Neural progenitor cell (in vitro differentiated cells): ENCODE data around the gene KLHL26.

Source experiments
- CTCF ChIP-seq: fragments of 200-600 bp; sonication (generic); IDR thresholded peaks from 2 replicates; pipeline ENCODE4 v1.5.1; 2017; ENCODE audit warnings: antibody characterized with exemption, mild to moderate bottlenecking
- EZH2 ChIP-seq: fragments of 200-600 bp; sonication (generic); IDR thresholded peaks from 2 replicates; pipeline ENCODE4 v1.6.1; 2017; ENCODE audit warnings: antibody characterized with exemption, mild to moderate bottlenecking, moderate library complexity

- TF ChIP-seq CTCF = peak; percentile 64
- TF ChIP-seq EZH2 = no peak
Observed at GRCh38 chr19:18675779-18676178, 39.0 kb downstream of the KLHL26 start.
